NCI-H1105 (cell line): ENCODE data around the gene TCF12.
"Not testable (repeated sequence)": the region's sequence is repeated elsewhere in the genome, so short reads cannot be mapped to it uniquely, and the experiment has no call there.

Experiments used
- DNase-seq: peaks from one replicate; lab custom pipeline; 2025; lab: John Stamatoyannopoulos, UW

Gene TCF12

GRCh38 chr15:57135800-57136199, 217.4 kb downstream of the TCF12 start:
- no peak for DNase-seq

GRCh38 chr15:57138349-57138788, 219.9 kb downstream of the TCF12 start:
- DNase-seq = peak; percentile 58

GRCh38 chr15:57143511-57144078, 225.2 kb downstream of the TCF12 start:
- DNase-seq = no peak

GRCh38 chr15:57144448-57144847, 226.0 kb downstream of the TCF12 start:
- no peak for DNase-seq

- peak; percentile 60 for DNase-seq
Measured at GRCh38 chr15:57146506-57147201, 228.2 kb downstream of the TCF12 start.

- no peak for DNase-seq
Measured at GRCh38 chr15:57147621-57148020, 229.2 kb downstream of the TCF12 start.

GRCh38 chr15:57148262-57148661, 229.8 kb downstream of the TCF12 start:
- DNase-seq = no peak

- no peak for DNase-seq
Measured at GRCh38 chr15:57149196-57149595, 230.8 kb downstream of the TCF12 start.

- DNase-seq = no peak
Measured at GRCh38 chr15:57150066-57150865, 231.8 kb downstream of the TCF12 start.

GRCh38 chr15:57150866-57151203, 232.4 kb downstream of the TCF12 start:
- DNase-seq = not testable (repeated sequence)

- no peak for DNase-seq
Measured at GRCh38 chr15:57152133-57152532, 233.7 kb downstream of the TCF12 start.

GRCh38 chr15:57152666-57153539, 234.5 kb downstream of the TCF12 start:
- DNase-seq = no peak

- peak; percentile 45 for DNase-seq
Measured at GRCh38 chr15:57156210-57156884, 237.9 kb downstream of the TCF12 start.

- DNase-seq = peak; percentile 85
Measured at GRCh38 chr15:57158589-57158988, 240.1 kb downstream of the TCF12 start.

- no peak for DNase-seq
Measured at GRCh38 chr15:57158997-57159668, 240.7 kb downstream of the TCF12 start.

- DNase-seq = no peak
Measured at GRCh38 chr15:57159767-57160166, 241.3 kb downstream of the TCF12 start.

GRCh38 chr15:57160823-57161560, 242.5 kb downstream of the TCF12 start:
- no peak for DNase-seq

- DNase-seq = not testable (repeated sequence)
Measured at GRCh38 chr15:57164251-57164650, 245.8 kb downstream of the TCF12 start.

GRCh38 chr15:57165992-57166391, 247.5 kb downstream of the TCF12 start:
- DNase-seq = no peak

GRCh38 chr15:57167821-57168395, 249.5 kb downstream of the TCF12 start:
- DNase-seq = no peak
